GM18907 (cell line): ENCODE results near the gene PRSS21.

Experiments
- ATAC-seq: cut with Tn5 transposase; IDR thresholded peaks from one replicate; pipeline ENCODE4 v1.9.1; 2021; ENCODE audit warnings: mild to moderate bottlenecking, moderate library complexity; ENCODE audit not compliant: unreplicated experiment

Gene PRSS21

DNA sequence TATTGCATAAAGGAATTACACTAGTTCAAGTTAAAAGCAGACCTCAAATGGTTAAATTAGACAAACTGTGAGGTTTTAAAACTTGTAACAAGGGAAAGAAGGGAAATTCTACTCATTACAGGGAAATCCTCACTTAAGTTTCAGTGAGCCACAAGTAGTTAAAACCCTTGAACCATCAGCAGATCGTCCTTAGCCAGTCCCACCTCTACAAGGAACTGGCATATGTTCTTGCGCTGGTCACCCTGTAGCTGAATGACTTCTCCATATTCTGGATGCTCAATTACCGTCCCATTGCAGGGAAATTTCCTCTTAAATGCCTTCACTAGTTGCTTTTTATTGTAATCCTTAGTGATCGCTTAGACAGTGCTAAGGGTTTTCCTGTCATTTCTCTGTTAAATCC is 5.5 kb downstream of the PRSS21 start:
- ATAC-seq = no peak

DNA sequence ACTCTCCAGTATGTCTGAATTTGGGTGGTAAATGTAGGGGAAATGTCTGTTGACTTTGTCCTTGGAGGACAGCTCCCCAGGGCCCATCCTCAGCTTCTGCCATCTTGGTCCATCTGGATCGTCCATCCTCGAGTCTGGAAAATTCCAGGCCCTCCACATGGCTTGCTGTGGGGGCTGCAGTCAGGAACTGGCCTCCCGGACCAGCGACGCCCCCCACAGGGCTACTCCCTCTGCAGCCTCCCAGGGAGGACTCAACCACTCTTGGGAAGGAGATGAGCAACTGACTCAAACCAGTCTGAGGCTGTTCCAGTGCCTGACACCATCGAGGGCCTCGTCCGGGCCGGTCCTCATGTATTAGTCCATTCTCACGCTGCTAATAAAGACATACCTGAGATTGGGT is 7.6 kb downstream of the PRSS21 start:
- no peak for ATAC-seq

- ATAC-seq = no peak
Observed at GRCh38 chr16:2825049-2825742, 8.2 kb downstream of the PRSS21 start.

GRCh38 chr16:2825906-2826305 is 8.9 kb downstream of the PRSS21 start:
- ATAC-seq = no peak

DNA sequence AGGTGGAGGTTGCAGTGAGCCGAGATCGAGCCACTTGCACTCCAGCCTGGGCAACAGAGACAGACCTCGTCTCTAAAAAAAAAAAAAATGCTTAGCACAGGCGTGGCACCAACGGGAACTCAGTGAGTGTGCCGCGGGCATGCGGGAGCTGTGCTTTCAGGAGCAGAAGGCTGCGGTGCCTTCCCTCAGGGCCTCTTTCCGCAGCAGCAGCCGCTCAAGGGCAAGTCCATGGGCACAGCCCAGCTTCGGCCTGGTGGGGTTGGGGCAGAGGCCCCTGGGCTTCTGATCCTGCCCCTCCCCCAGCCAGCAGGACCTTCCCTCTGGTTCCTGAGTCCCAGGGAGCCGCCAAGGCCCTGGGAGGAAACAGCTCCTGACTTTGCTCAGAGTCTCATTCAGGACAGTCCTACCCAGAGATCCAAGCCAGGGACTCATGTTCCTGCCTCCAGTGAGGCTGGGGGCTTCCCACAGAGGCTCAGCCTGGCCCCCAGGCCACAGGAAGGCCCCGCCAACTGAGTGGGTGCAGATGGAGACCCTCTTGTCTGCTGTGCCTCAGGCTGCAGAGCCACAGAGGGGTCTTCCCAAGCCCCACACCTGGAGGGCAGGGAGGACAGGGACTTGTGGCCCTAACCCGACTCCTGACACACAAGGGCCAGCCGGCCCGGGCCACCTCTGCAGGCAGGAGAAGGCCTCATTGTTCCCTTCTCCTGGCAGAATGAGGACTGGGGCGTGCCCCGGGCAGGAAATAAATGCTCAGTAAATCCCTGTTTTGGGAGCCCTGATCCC is 9.7 kb downstream of the PRSS21 start:
- no peak for ATAC-seq

- ATAC-seq = no peak
Observed at GRCh38 chr16:2827374-2827791, 10.3 kb downstream of the PRSS21 start.

DNA sequence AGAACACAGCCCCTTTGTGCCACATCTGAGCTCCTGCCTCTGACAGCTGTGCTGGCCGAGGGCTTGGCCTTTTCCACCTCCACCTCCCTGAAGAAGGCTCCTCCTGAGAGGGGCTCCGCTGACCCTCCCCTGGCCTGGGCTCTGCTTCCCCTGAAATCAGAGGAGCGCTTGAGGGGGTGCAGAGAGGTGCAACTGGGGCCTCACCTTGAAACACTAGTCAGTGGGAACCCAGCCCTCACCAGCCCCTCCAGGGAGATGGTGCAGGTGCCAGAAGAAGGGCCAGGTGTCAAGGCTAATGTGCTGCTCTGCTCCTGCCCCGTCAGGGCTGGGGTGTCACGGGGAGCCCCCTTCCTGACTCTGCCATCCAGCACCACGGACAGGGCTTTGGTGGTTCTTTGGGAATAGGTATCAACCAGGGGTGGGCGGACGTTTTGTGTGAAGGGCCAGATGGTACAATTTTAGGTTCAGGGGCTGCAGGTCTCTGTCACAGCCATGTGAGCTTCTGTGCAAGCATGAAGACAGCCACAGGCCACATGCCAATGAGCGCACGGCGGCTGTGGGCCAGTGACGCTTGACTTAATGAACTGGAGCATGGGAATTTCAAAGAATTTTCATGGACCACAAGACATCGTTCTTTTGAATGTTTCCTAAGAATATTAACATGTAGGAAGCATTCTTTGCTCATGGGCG is 10.9 kb downstream of the PRSS21 start:
- ATAC-seq = no peak

DNA sequence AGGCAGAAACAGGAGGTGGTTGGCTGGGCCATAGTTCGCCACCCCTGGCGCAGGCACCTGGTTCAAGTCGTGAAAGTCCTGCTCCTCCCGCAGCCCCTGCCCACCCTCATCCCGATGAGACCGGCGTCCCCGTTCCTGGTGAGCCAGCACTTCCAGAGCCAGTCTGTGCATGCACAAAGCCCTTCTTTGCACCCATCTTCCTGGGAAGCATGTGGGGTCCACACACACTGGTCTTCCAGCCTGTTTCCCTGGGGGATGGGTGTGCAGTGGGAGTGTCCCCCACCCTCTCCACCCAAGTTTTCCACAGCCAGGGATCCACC is 11.4 kb downstream of the PRSS21 start:
- no peak for ATAC-seq

DNA sequence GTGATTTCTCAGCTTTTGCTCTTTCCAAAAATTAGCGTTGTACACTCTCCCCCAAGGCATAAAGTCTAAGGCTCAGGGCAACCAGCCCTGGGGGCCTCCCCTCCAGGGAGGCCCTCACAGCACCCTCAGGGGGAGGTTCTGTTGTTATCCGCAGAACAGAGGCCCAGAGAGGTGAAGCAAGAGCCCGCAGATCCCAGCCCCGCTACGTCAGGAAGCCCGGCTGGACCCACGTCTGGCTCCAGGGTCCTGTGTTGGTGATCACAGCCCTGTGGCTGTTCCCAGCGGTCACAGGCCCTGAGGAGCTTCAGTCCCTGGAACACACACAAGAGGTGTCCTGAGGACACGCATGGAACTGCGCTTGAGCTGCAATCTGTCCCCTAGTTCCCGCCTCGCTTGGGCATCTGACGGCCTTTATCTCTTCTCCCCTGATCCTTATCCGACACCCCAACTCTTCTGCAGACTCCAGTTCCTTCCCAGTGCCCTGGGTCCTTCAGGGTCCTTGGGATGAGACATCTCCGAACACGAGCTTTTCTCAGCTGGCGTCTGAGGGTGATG is 11.9 kb downstream of the PRSS21 start:
- ATAC-seq = no peak

GRCh38 chr16:2829501-2830354 is 12.7 kb downstream of the PRSS21 start, which contains the start of gene ZG16B:
Gene ZG16B, plus strand, starts transcription at chr16:2830303. Its CDS starts 139 bp downstream, at chr16:2830442.
- ATAC-seq = no peak

GRCh38 chr16:2830355-2830695 is 13.3 kb downstream of the PRSS21 start:
- no peak for ATAC-seq

DNA sequence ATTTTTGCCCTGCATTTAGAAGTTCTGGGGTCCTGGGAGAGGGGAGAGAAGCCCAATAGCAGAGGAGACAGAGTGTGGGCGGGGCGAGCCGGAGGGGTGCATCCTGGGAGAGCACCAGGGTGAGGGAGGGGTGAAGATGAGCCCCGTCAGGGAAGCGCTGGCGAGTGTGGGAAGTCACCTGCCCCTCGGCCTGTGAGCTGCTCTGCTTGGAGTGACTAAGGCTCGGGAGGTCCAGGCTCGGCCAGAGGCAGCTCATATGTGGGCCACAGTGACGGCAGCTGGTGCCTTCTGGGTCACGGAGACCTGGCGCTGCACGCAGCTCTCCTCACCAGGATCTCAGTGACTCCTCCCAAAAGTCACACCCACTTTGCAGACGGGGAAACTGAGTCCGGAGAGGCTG is 14.2 kb downstream of the PRSS21 start:
- no peak for ATAC-seq

GRCh38 chr16:2833776-2834175 is 16.7 kb downstream of the PRSS21 start:
- no peak for ATAC-seq

- no peak for ATAC-seq
Observed at GRCh38 chr16:2834968-2835367, 17.9 kb downstream of the PRSS21 start.

DNA sequence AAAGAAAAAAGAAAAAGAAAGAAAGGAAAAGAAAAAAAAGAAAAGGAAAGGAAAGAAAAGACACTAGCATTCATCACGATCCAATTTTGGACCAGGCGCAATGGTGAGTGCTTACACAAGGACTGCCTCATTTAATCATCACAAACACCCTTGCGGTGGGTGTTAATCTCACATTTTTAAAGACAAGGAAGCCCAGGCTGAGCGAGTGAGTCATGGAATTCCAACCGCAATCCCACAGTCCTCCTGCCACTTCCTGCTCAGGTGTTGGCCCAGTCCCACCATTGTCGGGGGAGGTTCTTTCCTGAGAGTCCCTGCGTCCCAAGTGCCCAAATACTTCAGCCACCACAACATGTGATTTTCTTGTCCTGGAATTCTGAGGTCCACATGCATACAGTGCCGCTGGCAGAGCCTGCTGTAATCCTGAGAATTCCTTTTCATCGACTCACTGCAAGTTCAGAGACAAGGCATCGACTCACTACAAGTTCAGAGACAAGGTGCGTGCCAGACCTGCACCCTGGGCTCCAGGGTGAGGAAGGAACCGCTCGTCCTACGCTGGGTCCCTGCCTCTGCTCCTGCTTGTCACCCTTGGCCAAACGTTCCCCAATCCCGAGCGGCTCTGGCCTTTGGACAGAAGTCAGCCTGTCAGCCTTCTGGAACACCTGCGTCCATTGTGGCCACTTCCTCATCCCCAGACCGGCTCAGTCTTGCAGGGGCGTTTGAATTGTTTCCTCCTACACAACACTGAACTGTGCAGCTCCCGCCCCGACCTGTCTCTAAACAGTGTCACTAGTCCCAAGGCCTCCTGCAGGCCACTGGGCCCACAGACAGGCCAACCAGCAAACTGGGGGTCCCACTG is 18.8 kb downstream of the PRSS21 start:
- no peak for ATAC-seq

DNA sequence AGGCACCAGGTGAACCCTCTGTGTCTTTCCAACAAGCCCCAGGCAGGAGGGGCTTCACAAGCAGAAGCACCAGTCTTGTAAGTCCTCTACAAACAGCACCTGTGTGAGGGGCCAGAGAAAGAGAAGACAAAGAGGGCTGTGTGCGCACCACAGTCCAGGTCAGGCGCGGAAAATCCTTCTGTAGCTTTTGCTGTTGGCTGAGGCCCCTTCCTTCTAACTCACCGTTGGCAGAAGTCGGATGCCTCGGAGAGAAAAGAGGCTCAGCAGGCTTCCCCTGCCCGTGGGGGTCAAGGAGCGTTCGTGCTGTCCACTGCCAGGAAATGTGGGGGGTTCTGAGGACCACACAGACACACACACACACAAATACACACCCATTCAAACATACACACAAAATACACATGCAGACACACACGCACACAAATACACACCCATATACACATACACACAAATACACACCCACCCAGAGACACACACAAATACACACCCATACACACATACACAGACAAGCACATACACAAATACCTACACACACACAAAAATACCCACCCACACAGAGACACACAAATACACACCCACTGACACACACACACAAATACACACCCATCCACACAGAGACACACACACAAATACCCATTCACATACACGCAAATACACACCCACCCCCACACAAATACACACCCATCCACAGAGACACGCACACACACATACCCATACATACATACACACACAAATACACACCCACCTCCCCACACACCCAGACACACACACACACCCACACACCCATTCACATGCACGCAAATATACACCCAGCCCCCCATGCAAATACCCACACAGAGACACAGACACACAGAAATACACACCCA is 19.8 kb downstream of the PRSS21 start:
- ATAC-seq = no peak

DNA sequence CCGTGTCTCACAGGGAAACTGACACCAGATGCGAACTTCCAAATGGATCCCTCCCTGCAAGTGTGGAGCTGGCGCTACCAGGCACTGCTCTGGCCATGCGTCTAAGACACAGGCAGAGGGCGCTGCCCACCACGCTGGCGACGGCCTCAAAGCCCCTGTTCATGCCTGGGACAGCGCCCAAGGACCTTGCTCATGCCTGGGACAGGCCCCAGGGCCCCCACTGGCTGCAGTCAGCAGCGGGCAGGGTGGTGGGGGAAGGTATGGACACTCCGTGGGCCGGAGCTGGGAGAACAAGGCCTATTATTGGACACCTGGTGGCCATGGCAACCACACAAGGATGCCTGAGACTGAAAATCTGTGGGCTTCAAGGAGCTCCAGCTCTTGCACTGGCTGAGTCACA is 21.9 kb downstream of the PRSS21 start:
- ATAC-seq = no peak

DNA sequence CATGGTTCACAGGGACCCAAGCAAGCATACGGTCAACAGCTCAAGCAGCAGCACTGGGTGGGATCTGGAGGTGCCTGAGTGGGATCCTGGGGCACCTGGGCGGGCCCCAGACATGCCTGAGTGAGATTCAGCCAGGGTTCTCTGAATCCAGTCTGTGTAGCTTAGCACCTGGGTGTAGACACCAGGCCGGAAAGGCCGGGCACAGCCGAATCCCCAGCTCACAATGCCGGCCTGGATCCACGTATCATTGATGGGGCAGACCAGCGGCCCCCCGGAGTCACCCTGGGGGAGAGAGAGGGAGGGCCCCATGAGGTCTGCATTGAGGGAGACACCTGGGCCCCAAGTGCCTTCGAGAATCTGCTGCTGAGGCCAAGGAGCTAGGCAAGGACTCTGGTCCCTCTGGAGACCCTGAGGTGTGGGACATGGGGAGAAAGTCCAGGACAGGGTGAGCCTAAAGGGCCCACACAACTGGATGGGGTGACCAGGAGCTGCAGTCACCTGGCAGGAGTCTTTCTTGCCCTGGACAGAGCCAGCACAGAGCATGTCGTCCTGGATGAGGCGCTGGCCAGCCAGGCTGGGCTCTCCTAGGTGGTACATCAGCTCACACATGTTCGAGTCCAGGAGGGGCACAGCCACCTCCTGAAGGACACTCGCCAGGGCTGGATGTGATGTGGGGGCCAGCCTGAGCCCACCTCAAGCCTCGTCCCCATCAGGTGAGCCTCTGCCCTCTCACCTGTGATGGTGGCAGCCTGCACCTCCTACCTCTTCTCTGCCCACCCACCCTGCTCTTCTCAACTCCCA is 22.8 kb downstream of the PRSS21 start:
- no peak for ATAC-seq
